ENCODE data around the gene ARHGAP20.

Gene ARHGAP20

DNA sequence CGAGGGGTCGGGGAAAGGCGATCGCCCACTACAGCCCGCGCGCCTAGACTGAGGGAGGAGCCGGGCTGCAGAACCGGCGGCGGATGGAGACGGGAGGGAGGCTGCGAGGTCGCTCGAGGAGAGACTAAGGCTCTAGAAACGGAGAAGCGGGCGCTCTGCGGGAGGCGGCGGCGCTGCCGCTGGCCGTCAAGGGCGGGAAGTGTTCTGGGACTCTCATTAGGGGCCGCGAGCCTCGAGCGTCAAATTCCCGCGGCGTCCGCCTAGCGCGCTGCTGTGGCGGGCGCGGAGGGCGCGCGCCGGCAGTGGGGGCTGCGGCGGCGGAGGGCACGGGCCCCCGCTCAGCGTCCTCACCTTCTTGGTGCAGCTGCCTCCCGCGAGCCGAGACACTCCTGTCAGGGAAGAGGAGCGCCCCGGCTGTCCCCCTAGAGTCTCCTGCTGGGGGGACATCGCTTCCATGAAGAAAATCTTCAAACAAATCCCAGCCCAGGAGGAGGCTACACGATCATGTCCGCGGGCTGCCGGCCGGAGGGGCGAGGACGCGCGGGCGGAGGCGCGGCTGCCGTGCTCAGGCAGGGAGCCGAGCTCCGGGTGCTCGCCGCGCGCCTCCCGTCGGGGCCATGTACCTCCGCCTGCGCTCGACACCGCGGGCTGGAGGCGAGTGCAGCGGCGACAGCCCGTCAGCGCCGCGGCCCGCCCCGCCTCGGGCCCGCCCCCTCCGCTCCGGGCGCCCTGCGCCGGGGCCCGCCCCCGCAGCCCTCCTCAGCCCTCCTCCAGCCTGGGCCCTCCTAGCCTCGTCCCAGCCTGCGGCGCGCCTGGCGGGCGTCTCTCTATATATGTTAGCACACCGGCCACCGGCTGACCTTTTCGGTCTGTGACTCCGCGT, at the start of gene ARHGAP20:
ARHGAP20 (minus strand) TSS at position 662 of the 883 bp plus-strand sequence; CDS start at position 456, 206 bp downstream.
- peak; percentile 75 for DNase-seq

- DNase-seq: peak; percentile 98
Observed at GRCh38 chr11:110761991-110762390, 49.8 kb upstream of the ARHGAP20 start.

GRCh38 chr11:110761131-110761530, 48.9 kb upstream of the ARHGAP20 start:
- no peak for DNase-seq

DNA sequence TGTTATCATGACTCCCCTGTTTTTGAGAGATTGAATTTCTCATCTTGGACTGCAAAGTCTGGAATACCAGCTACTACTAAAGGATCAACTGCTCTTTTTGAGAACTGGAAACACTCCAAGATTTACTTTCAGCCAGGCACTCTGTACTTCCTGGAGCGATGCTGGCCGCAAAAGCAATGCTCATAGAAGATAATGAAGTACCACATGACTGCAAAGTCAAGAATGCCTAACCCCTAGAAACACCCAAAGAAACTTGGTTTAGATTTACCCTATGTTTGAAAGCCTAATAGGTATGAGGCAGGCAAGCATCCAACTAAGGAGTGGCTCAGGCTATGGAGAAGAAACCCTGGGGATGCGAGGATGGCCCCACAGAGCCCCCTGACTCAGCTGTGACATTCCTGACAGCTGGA, 47.7 kb upstream of the ARHGAP20 start:
- DNase-seq: peak; percentile 100

GRCh38 chr11:110757962-110758755, 45.9 kb upstream of the ARHGAP20 start:
- no peak for DNase-seq

GRCh38 chr11:110757066-110757465, 44.8 kb upstream of the ARHGAP20 start:
- no peak for DNase-seq

- DNase-seq: no peak
Observed at GRCh38 chr11:110755941-110756340, 43.7 kb upstream of the ARHGAP20 start.

- DNase-seq: no peak
Observed at GRCh38 chr11:110752890-110753289, 40.7 kb upstream of the ARHGAP20 start.

GRCh38 chr11:110750100-110750499, 37.9 kb upstream of the ARHGAP20 start:
- no peak for DNase-seq

GRCh38 chr11:110747531-110747930, 35.3 kb upstream of the ARHGAP20 start:
- DNase-seq: no peak

DNA sequence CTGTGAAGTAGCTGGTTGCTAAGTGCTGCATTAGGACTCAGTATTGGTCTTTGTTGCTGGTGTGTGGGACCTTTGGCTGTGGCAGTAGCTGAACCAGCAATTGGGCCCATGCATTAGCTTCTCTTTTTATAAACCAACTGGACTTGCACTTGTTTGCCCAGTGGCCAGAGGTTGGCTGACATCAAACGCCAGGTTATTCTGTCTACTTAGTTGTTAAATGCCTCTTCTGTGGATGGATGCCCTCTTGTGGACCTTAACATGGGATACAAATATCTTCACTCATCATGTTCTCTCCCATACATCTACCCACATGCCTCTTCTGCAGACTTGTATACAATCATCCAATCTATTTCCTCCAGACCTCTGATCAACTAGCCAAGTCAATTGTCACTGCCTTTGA, 26.4 kb upstream of the ARHGAP20 start:
- no peak for DNase-seq

DNA sequence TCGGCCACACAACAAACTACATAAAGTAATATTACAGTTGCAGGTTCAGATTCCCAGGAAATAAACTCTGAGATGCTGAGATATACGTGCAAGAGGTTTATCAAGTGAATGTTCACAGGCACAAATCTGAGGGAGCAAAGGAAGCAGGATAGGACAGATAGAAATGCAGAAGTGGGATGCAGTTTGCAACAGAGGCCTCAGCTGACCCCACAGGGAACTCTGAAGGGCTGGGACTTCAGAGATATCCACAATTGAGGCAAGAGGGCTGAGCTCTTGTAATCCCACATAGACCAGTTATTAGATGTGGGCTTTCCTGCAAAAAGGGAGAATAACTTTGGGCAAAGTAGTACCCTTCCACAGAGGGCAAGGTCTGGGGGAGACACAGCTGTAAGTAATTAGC, 25.4 kb upstream of the ARHGAP20 start:
- no peak for DNase-seq

DNA sequence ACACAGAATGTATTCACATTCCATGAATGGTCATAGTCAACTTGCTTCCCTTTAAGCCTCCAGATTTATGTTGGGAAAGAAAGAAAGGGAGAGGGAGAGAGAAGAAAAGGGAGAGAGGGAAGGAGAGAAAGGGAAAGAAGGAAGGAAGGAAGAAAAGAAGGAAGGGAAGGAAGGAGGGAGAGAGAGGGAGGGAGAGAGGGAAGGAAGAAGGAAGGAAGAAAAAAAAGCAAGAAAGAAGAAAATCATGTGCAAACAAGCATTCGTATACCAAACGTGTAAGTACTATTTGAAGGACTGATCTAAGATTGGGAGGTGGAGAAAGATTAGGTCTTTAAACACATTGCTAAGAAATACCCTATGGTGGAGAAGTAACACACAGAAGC, 23.9 kb upstream of the ARHGAP20 start:
- no peak for DNase-seq

DNA sequence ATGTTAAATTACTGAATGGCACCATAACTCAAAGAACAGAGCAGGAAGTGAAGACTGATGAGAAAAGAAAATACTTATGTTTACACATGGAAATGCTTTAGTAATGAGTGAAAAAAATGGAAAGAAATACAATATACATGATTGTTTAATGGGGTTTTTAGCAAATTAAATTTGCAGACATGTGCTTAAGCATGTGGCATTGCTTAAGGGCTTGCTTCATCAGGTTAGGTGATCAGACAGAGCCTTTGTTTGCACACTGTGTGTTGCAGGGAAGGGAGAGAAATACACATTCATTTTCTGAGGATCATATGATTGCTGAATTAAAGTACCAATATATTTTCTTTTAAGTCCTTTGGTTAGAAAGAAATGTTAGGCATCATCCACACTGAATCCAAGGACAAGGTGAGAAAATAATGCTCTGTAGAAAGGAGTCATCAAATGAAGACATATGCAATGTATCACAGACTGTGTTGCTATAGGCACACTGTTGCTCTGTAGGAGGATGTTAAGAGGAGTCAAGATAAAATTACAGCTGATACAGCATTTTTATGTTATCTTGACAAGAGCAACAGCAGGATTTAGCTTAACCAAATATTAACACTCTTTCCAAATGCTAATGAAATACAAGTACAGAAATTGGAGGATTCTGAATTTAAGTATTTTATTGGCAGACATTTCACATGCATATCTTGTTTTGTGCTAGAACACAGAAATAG, 23.4 kb upstream of the ARHGAP20 start:
- no peak for DNase-seq

DNA sequence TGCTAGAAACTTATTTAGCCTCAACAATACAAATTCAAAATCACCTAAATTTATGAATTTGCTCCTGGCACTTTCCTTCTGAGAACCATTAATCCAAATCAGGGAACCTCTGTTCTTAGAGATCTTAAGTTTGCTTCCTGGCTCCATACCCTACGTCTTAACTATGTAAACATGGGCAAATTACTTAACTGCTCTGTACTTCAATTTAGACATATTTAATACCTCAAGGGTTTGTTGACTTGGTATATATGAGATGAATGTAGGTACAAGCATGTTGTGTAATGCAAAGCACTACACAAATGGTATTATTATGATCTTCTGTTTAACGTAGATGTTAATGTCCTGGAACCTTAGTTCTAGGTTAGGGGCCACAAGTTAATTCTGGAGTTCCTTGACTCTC, 22.6 kb upstream of the ARHGAP20 start:
- peak; percentile 32 for DNase-seq

DNA sequence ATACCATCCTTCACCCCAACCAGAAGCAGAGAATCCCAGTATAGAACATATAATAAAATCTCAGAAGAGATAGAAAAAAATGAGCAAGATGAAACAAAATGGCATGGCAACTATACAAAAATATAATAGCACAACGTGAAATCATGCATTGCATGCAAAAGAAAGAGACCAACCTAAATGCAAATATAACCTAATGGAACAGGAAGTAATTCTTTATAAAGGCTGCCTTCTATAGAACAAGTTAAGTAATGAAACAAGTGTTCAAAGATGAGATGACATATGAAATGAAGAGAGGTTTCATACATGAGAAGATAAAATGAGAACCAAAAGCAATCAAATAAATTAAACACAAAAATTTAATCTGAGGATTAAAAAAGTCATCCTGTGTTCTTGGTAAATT, 18.5 kb upstream of the ARHGAP20 start:
- no peak for DNase-seq

DNA sequence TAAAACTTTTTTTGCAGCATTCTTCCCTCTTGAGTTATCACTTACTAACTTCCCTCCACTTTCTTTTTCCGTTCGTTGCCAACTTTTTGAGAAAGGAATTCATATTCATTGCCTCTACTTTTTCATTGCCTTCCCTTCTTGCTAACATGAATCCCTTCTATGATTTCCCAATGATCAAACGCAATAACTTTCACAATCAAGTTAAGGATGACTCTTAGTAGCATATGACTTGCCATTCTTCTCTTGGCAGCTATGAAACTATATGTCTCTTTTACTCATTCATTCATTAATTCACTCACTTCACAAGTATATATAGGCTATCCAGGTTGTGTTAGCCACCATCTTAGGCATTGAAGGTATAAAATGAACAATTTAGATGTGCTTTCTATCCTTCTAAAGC, 16.6 kb upstream of the ARHGAP20 start:
- no peak for DNase-seq

DNA sequence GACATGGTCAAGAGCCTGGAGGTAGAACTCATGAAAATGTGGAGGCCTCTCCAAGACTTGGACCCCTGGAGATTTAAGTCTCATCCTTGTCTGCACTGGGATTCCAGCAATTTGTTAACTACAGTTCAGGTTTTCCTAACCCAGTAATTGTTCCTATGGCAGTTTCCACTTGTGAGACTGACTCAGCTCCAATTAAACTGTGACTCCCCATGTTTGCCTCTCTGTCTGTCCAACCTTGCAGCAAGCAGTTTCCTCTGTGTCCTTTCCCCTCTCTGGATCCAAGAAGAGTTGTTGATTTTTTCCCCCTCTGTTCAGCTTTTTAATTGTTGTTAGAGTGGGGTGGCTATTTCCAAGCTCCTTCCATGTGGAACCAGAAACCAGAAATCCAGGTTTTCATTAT, 16.2 kb upstream of the ARHGAP20 start:
- DNase-seq: no peak

DNA sequence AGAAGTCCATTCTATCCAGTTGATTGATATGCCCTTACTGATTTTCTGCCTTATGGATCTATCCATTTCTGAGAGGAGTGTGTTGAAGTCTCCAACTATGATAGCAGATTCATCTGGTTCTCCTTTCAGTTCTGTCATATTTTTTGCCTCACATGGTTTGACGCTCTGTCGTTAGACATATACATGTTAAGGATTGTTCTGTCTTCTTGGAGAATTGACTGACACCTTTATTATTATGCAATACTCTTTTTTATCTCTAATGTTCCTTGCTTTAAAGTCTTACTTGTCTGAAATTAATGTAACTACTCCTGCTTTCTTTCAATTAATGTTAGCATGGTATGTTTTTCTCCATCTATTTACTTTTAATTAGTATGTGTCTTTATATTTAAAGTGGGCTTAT, 12.1 kb upstream of the ARHGAP20 start:
- no peak for DNase-seq

- no peak for DNase-seq
Observed at GRCh38 chr11:110720431-110721275, 8.4 kb upstream of the ARHGAP20 start.

GRCh38 chr11:110716361-110716760, 4.1 kb upstream of the ARHGAP20 start:
- no peak for DNase-seq

GRCh38 chr11:110715541-110715940, 3.3 kb upstream of the ARHGAP20 start:
- no peak for DNase-seq

- no peak for DNase-seq
Observed at GRCh38 chr11:110713449-110713776, 1.2 kb upstream of the ARHGAP20 start.

Measured in DMS79 treated with DMSO at 0.1 percent for 48 hours (cell line).